Fibroblast of lung (primary cell): Measurements from ENCODE around the gene NT5DC4. TPM values are rescaled to one million over a fixed set of nuclear protein-coding genes. Genes with fewer than 3 reads are reported as not detected.

Experiments used
- DNase-seq, 2 donors: peaks; one replicate each; pipeline versions ENCODE4 v3.0.0 to v3.0.0-alpha.2; 2010; ENCODE audit warnings: low read depth in 2 of 2
- H2AFZ ChIP-seq: 2 replicates; pipeline ENCODE4 v1.5.1; 2012; ENCODE audit warnings: low read length, control low read depth, inconsistent platforms
- H3K27ac ChIP-seq: 2 replicates; pipeline ENCODE4 v1.5.1; 2011; ENCODE audit warnings: low read length, control low read depth; ENCODE audit not compliant: insufficient read depth
- H3K27me3 ChIP-seq: 2 replicates; pipeline ENCODE4 v1.5.1; 2011; ENCODE audit warnings: mild to moderate bottlenecking, low read length; ENCODE audit not compliant: control insufficient read depth, insufficient read depth
- H3K36me3 ChIP-seq: 2 replicates; pipeline ENCODE4 v1.5.1; 2011; ENCODE audit warnings: low read length; ENCODE audit not compliant: control insufficient read depth, insufficient read depth
- H3K4me1 ChIP-seq: 2 replicates; pipeline ENCODE4 v1.5.1; 2011; ENCODE audit warnings: low read length; ENCODE audit not compliant: control insufficient read depth, insufficient read depth; ENCODE audit errors: extremely low read depth
- H3K4me2 ChIP-seq: 2 replicates; pipeline ENCODE4 v1.5.1; 2011; ENCODE audit warnings: low read length, control low read depth; ENCODE audit not compliant: insufficient read depth; ENCODE audit errors: extremely low read depth
- H3K4me3 ChIP-seq, 4 experiments: fragments of 200-600 bp in 1 of 4; sonication (generic) in 1 of 4; replicated peaks in 1 of 4; 2 replicates each; pipeline ENCODE4 v1.5.1; 2011 to 2016; ENCODE audit warnings: low read length in 4 of 4, low read depth in 3 of 4, mild to moderate bottlenecking in 3 of 4, control low read depth in 2 of 4, inconsistent platforms in 1 of 4, mixed read lengths in 1 of 4; ENCODE audit not compliant: insufficient read depth in 1 of 4; ENCODE audit errors: control extremely low read depth in 1 of 4
- H3K79me2 ChIP-seq: 2 replicates; pipeline ENCODE4 v1.5.1; 2012; ENCODE audit warnings: mild to moderate bottlenecking, low read length, inconsistent platforms; ENCODE audit not compliant: control insufficient read depth, insufficient read depth
- H3K9ac ChIP-seq: 2 replicates; pipeline ENCODE4 v1.5.1; 2011; ENCODE audit warnings: mild to moderate bottlenecking, low read length, control low read depth; ENCODE audit not compliant: insufficient read depth
- H3K9me3 ChIP-seq: 2 replicates; pipeline ENCODE4 v1.5.1; 2012; ENCODE audit warnings: low read depth, low read length; ENCODE audit not compliant: control insufficient read depth, insufficient read depth
- H4K20me1 ChIP-seq: 2 replicates; pipeline ENCODE4 v1.5.1; 2011; ENCODE audit warnings: low read length; ENCODE audit not compliant: control insufficient read depth, insufficient read depth; ENCODE audit errors: extremely low read depth
- CTCF ChIP-seq, 2 donors: IDR thresholded peaks in 1 of 2; conservative IDR thresholded peaks in 1 of 2; 1 replicate in 1 of 2; 2 replicates in 1 of 2; pipeline ENCODE4 v1.5.1; 2011 to 2012; ENCODE audit warnings: low read length in 2 of 2, control low read depth in 1 of 2, inconsistent platforms in 1 of 2, low read depth in 1 of 2, mild to moderate bottlenecking in 1 of 2
- EZH2 ChIP-seq: IDR thresholded peaks from 2 replicates; pipeline ENCODE4 v1.5.1; 2012; ENCODE audit warnings: low read length, control low read depth, mild to moderate bottlenecking; ENCODE audit errors: missing control alignments
- polyA plus RNA-seq, 2 donors: library from polyadenylated mRNA; depleted of rRNA in 1 of 2; stranded (reverse) in 1 of 2; unstranded in 1 of 2; fragments of >200 nt; gene quantifications; 2 replicates each; pipeline ENCODE4 v1.2.1, GENCODE V29; 2011 to 2012; ENCODE audit warnings: missing spikeins in 1 of 2
- total RNA-seq: library from RNA; depleted of rRNA; stranded (reverse); fragments of >200 nt; gene quantifications from 2 replicates; pipeline ENCODE4 v1.2.1, GENCODE V29; 2014

The NT5DC4 gene
- total and polyA plus RNA-seq, 2 donors (not counting 1 experiment from before 2014, with no cell fraction given), result not detected

- Histone ChIP-seq H3K79me2 (no peaks in the 10 kb centered on the region), H3K4me3 (no peak overlapping the region), H3K36me3 (no peaks in the 10 kb centered on the region), H3K9ac (no peak overlapping the region), H4K20me1 (no peaks in the 10 kb centered on the region), H3K27ac (no peak overlapping the region), H3K4me1 (no peaks in the 10 kb centered on the region), H3K27me3 (no peaks in the 10 kb centered on the region), H3K9me3 (no peaks in the 10 kb centered on the region), H2AFZ (no peak overlapping the region), H3K4me2 (no peak overlapping the region)
- TF ChIP-seq EZH2, result no peak
- TF ChIP-seq CTCF (conservative IDR thresholded peaks at IDR 0.05 in 1 of 2, IDR thresholded peaks at IDR 0.05 in 1 of 2; ENCODE audit: low read depth in 1 of 2, low read length in 2 of 2), result no peak
- DNase-seq, result no peak
Measured at GRCh38 chr2:112682101-112682500, 38.7 kb upstream of the NT5DC4 start.

GRCh38 chr2:112683550-112684414 lies 37.0 kb upstream of the NT5DC4 start:
- H3K4me3 ChIP-seq, result no peak overlapping the region
- no peaks in the 10 kb centered on the region for H4K20me1 ChIP-seq
- H3K27me3 ChIP-seq, result no peaks in the 10 kb centered on the region
- H3K27ac ChIP-seq, result no peak overlapping the region
- H3K9ac ChIP-seq, result no peak overlapping the region
- no peaks in the 10 kb centered on the region for H3K79me2 ChIP-seq
- no peak for TF ChIP-seq CTCF (conservative IDR thresholded peaks at IDR 0.05 in 1 of 2, IDR thresholded peaks at IDR 0.05 in 1 of 2; ENCODE audit: low read depth in 1 of 2, low read length in 2 of 2)
- TF ChIP-seq EZH2, result no peak
- DNase-seq, result no peak
- no peak overlapping the region for H3K4me2 ChIP-seq
- H3K9me3 ChIP-seq, result no peaks in the 10 kb centered on the region
- H3K36me3 ChIP-seq, result no peaks in the 10 kb centered on the region
- H3K4me1 ChIP-seq, result no peaks in the 10 kb centered on the region
- H2AFZ ChIP-seq, result no peak overlapping the region

GRCh38 chr2:112684415-112684775 lies 36.4 kb upstream of the NT5DC4 start:
- TF ChIP-seq EZH2 (no peak), CTCF (conservative IDR thresholded peaks at IDR 0.05 in 1 of 2, IDR thresholded peaks at IDR 0.05 in 1 of 2; ENCODE audit: low read depth in 1 of 2, low read length in 2 of 2) (no peak)

More at GRCh38 chr2:112684415-112684775, 36.4 kb upstream of the NT5DC4 start:
- Histone ChIP-seq H3K36me3 (no peaks in the 10 kb centered on the region), H3K79me2 (no peaks in the 10 kb centered on the region), H3K9ac (no peak overlapping the region), H2AFZ (no peak overlapping the region), H3K4me2 (no peak overlapping the region), H3K27me3 (no peaks in the 10 kb centered on the region), H3K4me3 (no peak overlapping the region), H3K4me1 (no peaks in the 10 kb centered on the region), H3K27ac (no peak overlapping the region), H4K20me1 (no peaks in the 10 kb centered on the region), H3K9me3 (no peaks in the 10 kb centered on the region)
- DNase-seq, result no peak
